GM12878 (cell line): ENCODE measurements around the gene TFRC. TPM values are rescaled to one million over a fixed set of nuclear protein-coding genes. Genes with fewer than 3 reads are reported as not detected.

Experiments
- ATAC-seq: fragments of 200-7000 bp; cut with Tn5 transposase; 3 replicates; pipeline ENCODE4 v1.9.1; 2020; ENCODE audit warnings: mild to moderate bottlenecking, moderate library complexity
- BruUV-seq: library from RNA; stranded (reverse); fragments of 400-500 nt; replicated peaks from 2 replicates; lab custom pipeline; 2021; lab: Mats Ljungman, UMichigan
- CTCF ChIA-PET: fragments of 300-600 bp; sonication (Branson Sonifier 250); formaldehyde crosslinking; extraction: SDS; loops from one replicate; lab custom pipeline; 2021; ENCODE audit warnings: inconsistent platforms; lab: Yijun Ruan, JAX
- POLR2A ChIA-PET: fragments of 350-600 bp; formaldehyde crosslinking; extraction: SDS; loops from one replicate; lab custom pipeline; 2021; ENCODE audit warnings: inconsistent platforms; lab: Charles Lee
- RAD21 ChIA-PET: fragments of 300-600 bp; sonication (Branson Sonifier 250); formaldehyde crosslinking; loops from one replicate; lab custom pipeline; 2023; ENCODE audit warnings: antibody characterized with exemption; ENCODE audit not compliant: unreplicated experiment; lab: Charles Lee
- SMC1A ChIA-PET: fragments of 300-600 bp; sonication (Branson Sonifier 250); formaldehyde crosslinking; loops from one replicate; lab custom pipeline; 2023; ENCODE audit not compliant: unreplicated experiment, uncharacterized antibody; lab: Charles Lee
- DNase-seq: peaks from one replicate; pipeline ENCODE4 v3.0.0-alpha.2; 2011; ENCODE audit warnings: low read depth, low spot score
- FAIRE-seq: peaks from 3 replicates; lab custom pipeline; 2011; peaks lifted over from hg19 to GRCh38; lab: Jason Lieb, UNC
- H2AFZ ChIP-seq: 2 replicates; pipeline ENCODE4 v1.6.0; 2011; ENCODE audit warnings: low read depth, low read length, control low read depth; ENCODE audit not compliant: control insufficient read depth
- H3K27ac ChIP-seq: 2 replicates; pipeline ENCODE4 v1.5.1; 2011; ENCODE audit warnings: control low read depth; ENCODE audit not compliant: control insufficient read depth, insufficient read depth
- H3K27me3 ChIP-seq, 2 experiments: replicated peaks in 1 of 2; 2 replicates each; pipeline versions ENCODE4 v1.6.0 to v1.6.1; 2011; ENCODE audit warnings: low read length in 1 of 2; ENCODE audit not compliant: control insufficient read depth in 2 of 2, insufficient read depth in 2 of 2
- H3K36me3 ChIP-seq, 2 experiments: 2 replicates each; pipeline ENCODE4 v1.5.1; 2011; ENCODE audit warnings: low read length in 1 of 2; ENCODE audit not compliant: control insufficient read depth in 2 of 2, insufficient read depth in 2 of 2
- H3K4me1 ChIP-seq: 2 replicates; pipeline ENCODE4 v1.6.1; 2011; ENCODE audit warnings: mild to moderate bottlenecking, low read length, moderate library complexity, mixed read lengths; ENCODE audit not compliant: control insufficient read depth, insufficient read depth
- H3K4me2 ChIP-seq: 2 replicates; pipeline ENCODE4 v1.6.0; 2011; ENCODE audit warnings: control low read depth; ENCODE audit not compliant: control insufficient read depth, insufficient read depth
- H3K4me3 ChIP-seq: fragments of 200-600 bp; sonication (generic); 2 replicates; pipeline ENCODE4 v1.5.1; 2016
- H3K79me2 ChIP-seq: 2 replicates; pipeline ENCODE4 v1.6.0; 2011; ENCODE audit warnings: low read length; ENCODE audit not compliant: control insufficient read depth, insufficient read depth
- H3K9ac ChIP-seq: 2 replicates; pipeline ENCODE4 v1.8.0; 2011; ENCODE audit warnings: low read length, control low read depth, mixed read lengths; ENCODE audit not compliant: control insufficient read depth, insufficient read depth
- H3K9me3 ChIP-seq: replicated peaks from 3 replicates; pipeline ENCODE4 v1.5.1; 2011; ENCODE audit warnings: mild to moderate bottlenecking, low read length; ENCODE audit not compliant: control insufficient read depth, insufficient read depth
- H4K20me1 ChIP-seq: 2 replicates; pipeline ENCODE4 v1.6.0; 2011; ENCODE audit not compliant: control insufficient read depth, insufficient read depth
- E2F8 ChIP-seq: fragments of 450-650 bp; IDR thresholded peaks from 2 replicates; pipeline ENCODE4 v1.6.1; 2018; ENCODE audit warnings: mild to moderate bottlenecking, low read depth, moderate library complexity; ENCODE audit not compliant: partially characterized antibody
- E4F1 ChIP-seq: fragments of 450-650 bp; IDR thresholded peaks from 2 replicates; pipeline ENCODE4 v1.6.1; 2018; ENCODE audit warnings: borderline replicate concordance, mild to moderate bottlenecking; ENCODE audit not compliant: partially characterized antibody
- NR2C1 ChIP-seq: fragments of 450-650 bp; IDR thresholded peaks from 2 replicates; pipeline ENCODE4 v1.6.1; 2017; ENCODE audit warnings: antibody characterized with exemption, mild to moderate bottlenecking, moderate library complexity
- RAD21 ChIP-seq: IDR thresholded peaks from 2 replicates; pipeline ENCODE4 v1.6.1; 2011; ENCODE audit warnings: mild to moderate bottlenecking, low read depth, low read length, moderate library complexity; ENCODE audit not compliant: insufficient read depth
- SPI1 ChIP-seq: IDR thresholded peaks from 2 replicates; pipeline ENCODE4 v1.6.1; 2011; ENCODE audit warnings: low read depth, mild to moderate bottlenecking, low read length, moderate library complexity, borderline replicate concordance; ENCODE audit not compliant: insufficient read depth
- WGBS: methylation state at CpG from one replicate; pipeline ENCODE4 v1.1.6; 2016; ENCODE audit warnings: low lambda C conversion rate; ENCODE audit not compliant: insufficient replicate concordance, insufficient coverage; ENCODE audit errors: missing lambda C conversion rate; 5-methylcytosine and 5-hydroxymethylcytosine counted together
- in situ Hi-C: fragments of 300-500 bp; cut with MboI; formaldehyde crosslinking; loops from 9 replicates; pipeline ENCODE4 v1.14.3; 2018; ENCODE audit warnings: mixed read lengths
- intact Hi-C: fragments of 100-400 bp; cut with micrococcal nuclease; formaldehyde crosslinking; loops from one replicate; pipeline ENCODE4 v1.14.2; 2022; ENCODE audit not compliant: unreplicated experiment
- polyA plus RNA-seq, 11 experiments: library from polyadenylated mRNA; depleted of rRNA in 4 of 11; unstranded in 6 of 11; stranded (reverse) in 5 of 11; fragments of >200 nt; fragmentation: Nextera tagmentation in 4 of 11; fragmentation: Illumina TruSeq in 1 of 11; extraction: Ambion mirVana in 4 of 11; extraction: Trizol in 1 of 11; gene quantifications; 1 replicate in 1 of 11; 2 replicates in 10 of 11; pipeline versions ENCODE4 v1.2.1 to v1.2.3, GENCODE V29; 2011 to 2016; ENCODE audit warnings: inconsistent platforms in 2 of 11, missing spikeins in 2 of 11, low read depth in 1 of 11
- total RNA-seq, 4 experiments: library from RNA; depleted of rRNA in 3 of 4; stranded (reverse); fragments of >200 nt in 3 of 4; fragmentation: Illumina TruSeq in 1 of 4; extraction: Trizol in 1 of 4; gene quantifications; 2 replicates each; pipeline versions ENCODE4 v1.2.1 to v1.2.3, GENCODE V29; 2013 to 2021

The TFRC gene
- total and polyA plus RNA-seq, 10 of the 15 experiments (the other 5 are each of a cell fraction or from before 2014, with no cell fraction given): 123 to 526 (median 316) TPM

- no peak for TF ChIP-seq E4F1
These were observed 11.6 kb upstream of the TFRC start (continued) for GRCh38 chr3:196093317-196094111.

- intact Hi-C loops (no loop called here), in situ Hi-C loops (no loop called here)
- SMC1A ChIA-PET: interaction anchor here (2.7 kb wide), 1 partner anchor 9 kb away, joined by 11 read pairs; no protein-coding TSS in a partner anchor
- RAD21 ChIA-PET: no interaction called here
- H2AFZ ChIP-seq: no peak overlapping the region
- H3K9ac ChIP-seq: no peak overlapping the region
- no peaks in the 10 kb centered on the region for H4K20me1 ChIP-seq
- H3K9me3 ChIP-seq: no peaks in the 10 kb centered on the region
- CTCF ChIA-PET: interaction anchor here (1.4 kb wide), 1 partner anchor 10 kb away, joined by 5 read pairs; no protein-coding TSS in a partner anchor
- H3K36me3 ChIP-seq: no peaks in the 10 kb centered on the region
- no TSS peak for BruUV-seq
- no peak overlapping the region for H3K27ac ChIP-seq
- 67% methylated on average over 5 of the region's 5 CpGs for WGBS
- TF ChIP-seq NR2C1 (no peak), SPI1 (no peak), RAD21 (no peak), E4F1 (no peak), E2F8 (no peak)
- no peaks in the 10 kb centered on the region for H3K27me3 ChIP-seq
- ATAC-seq (no peak), FAIRE-seq (no peak), DNase-seq (no peak)
- POLR2A ChIA-PET: no interaction called here
- peaks cover 4% of the 10 kb centered on the region for H3K4me1 ChIP-seq
- no peak overlapping the region for H3K4me2 ChIP-seq
- H3K79me2 ChIP-seq: no peaks in the 10 kb centered on the region
- H3K4me3 ChIP-seq: no peak overlapping the region
These were observed 6.0 kb upstream of the TFRC start for GRCh38 chr3:196087906-196088305.
